Measurements from ENCODE around the gene LARGE1. TPM values are rescaled to one million over a fixed set of nuclear protein-coding genes. Genes with fewer than 3 reads are reported as not detected.

LARGE1 gene
- total RNA-seq, 1 experiment from 2014 or later = 5.8 TPM

GRCh38 chr22:33579448-33580093 lies 340.7 kb downstream of the LARGE1 start:
- peaks cover 20% of the 10 kb centered on the region for H3K4me1 ChIP-seq
- no peaks in the 10 kb centered on the region for H3K9me3 Mint-ChIP-seq (ENCODE audit: unreplicated experiment)
- no peaks in the 10 kb centered on the region for H3K36me3 ChIP-seq (ENCODE audit: control insufficient read depth, insufficient read depth, low read length)
- H3K27me3 Mint-ChIP-seq (ENCODE audit: insufficient read depth, unreplicated experiment) = no peaks in the 10 kb centered on the region
- POLR2A ChIA-PET = no interaction called here
- H3K9me3 ChIP-seq = no peaks in the 10 kb centered on the region
- no peaks in the 10 kb centered on the region for H3K27me3 ChIP-seq (replicated peaks; ENCODE audit: control insufficient read depth, insufficient read depth, low read length)
- TF ChIP-seq, protein P1, sequence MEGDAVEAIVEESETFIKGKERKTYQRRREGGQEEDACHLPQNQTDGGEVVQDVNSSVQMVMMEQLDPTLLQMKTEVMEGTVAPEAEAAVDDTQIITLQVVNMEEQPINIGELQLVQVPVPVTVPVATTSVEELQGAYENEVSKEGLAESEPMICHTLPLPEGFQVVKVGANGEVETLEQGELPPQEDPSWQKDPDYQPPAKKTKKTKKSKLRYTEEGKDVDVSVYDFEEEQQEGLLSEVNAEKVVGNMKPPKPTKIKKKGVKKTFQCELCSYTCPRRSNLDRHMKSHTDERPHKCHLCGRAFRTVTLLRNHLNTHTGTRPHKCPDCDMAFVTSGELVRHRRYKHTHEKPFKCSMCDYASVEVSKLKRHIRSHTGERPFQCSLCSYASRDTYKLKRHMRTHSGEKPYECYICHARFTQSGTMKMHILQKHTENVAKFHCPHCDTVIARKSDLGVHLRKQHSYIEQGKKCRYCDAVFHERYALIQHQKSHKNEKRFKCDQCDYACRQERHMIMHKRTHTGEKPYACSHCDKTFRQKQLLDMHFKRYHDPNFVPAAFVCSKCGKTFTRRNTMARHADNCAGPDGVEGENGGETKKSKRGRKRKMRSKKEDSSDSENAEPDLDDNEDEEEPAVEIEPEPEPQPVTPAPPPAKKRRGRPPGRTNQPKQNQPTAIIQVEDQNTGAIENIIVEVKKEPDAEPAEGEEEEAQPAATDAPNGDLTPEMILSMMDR (IDR thresholded peaks at IDR 0.05; ENCODE audit: insufficient read depth in 1 of 2, low read depth in 1 of 2, low read length in 1 of 2, severe bottlenecking in 1 of 2, unreplicated experiment in 1 of 2) = peak; percentile 92
- BruUV-seq (replicated peaks) = no TSS peak
- peaks cover 23% of the 10 kb centered on the region for H3K4me1 Mint-ChIP-seq (ENCODE audit: low read depth, unreplicated experiment)
- H3K4me3 Mint-ChIP-seq (ENCODE audit: unreplicated experiment) = no peak overlapping the region
- intact Hi-C loops (cut with micrococcal nuclease; ENCODE audit: unreplicated experiment) = loop anchor here (1.0 kb wide), 3 partner anchors 39 to 277 kb away; no protein-coding TSS in a partner anchor
- no peak overlapping the region for H3K4me3 ChIP-seq (ENCODE audit: low read depth, low read length)
- peak; percentile 77 to 85 for DNase-seq
- peak overlapping the region; percentile 70 for H3K27ac Mint-ChIP-seq (ENCODE audit: unreplicated experiment)
- no peaks in the 10 kb centered on the region for H3K36me3 Mint-ChIP-seq (ENCODE audit: insufficient read depth, unreplicated experiment)
- CTCF ChIA-PET = interaction anchor here (0.7 to 2.6 kb wide), 3 partner anchors 40 to 61 kb away, joined by 3 to 16 read pairs (median 3); no protein-coding TSS in a partner anchor

- ChIA-PET CTCF (interaction anchor here (0.6 to 2.6 kb wide), 3 partner anchors 33 to 60 kb away, joined by 4 to 16 read pairs (median 4); no protein-coding TSS in a partner anchor), POLR2A (no interaction called here)
- H3K4me3 Mint-ChIP-seq (ENCODE audit: unreplicated experiment) = no peak overlapping the region
- Histone ChIP-seq H3K4me1 (peaks cover 21% of the 10 kb centered on the region), H3K27me3 (replicated peaks; ENCODE audit: control insufficient read depth, insufficient read depth, low read length) (no peaks in the 10 kb centered on the region), H3K4me3 (ENCODE audit: low read depth, low read length) (no peak overlapping the region), H3K36me3 (ENCODE audit: control insufficient read depth, insufficient read depth, low read length) (no peaks in the 10 kb centered on the region), H3K9me3 (no peaks in the 10 kb centered on the region)
- no peaks in the 10 kb centered on the region for H3K27me3 Mint-ChIP-seq (ENCODE audit: insufficient read depth, unreplicated experiment)
- DNase-seq = no peak
- intact Hi-C loops (cut with micrococcal nuclease; ENCODE audit: unreplicated experiment) = loop anchor here (1.0 kb wide), 3 partner anchors 38 to 276 kb away; no protein-coding TSS in a partner anchor
- H3K36me3 Mint-ChIP-seq (ENCODE audit: insufficient read depth, unreplicated experiment) = no peaks in the 10 kb centered on the region
- BruUV-seq (replicated peaks) = no TSS peak
- no peaks in the 10 kb centered on the region for H3K9me3 Mint-ChIP-seq (ENCODE audit: unreplicated experiment)
- TF ChIP-seq, protein P1 (IDR thresholded peaks at IDR 0.05; ENCODE audit: insufficient read depth in 1 of 2, low read depth in 1 of 2, low read length in 1 of 2, severe bottlenecking in 1 of 2, unreplicated experiment in 1 of 2) = no peak
- peaks cover 23% of the 10 kb centered on the region for H3K4me1 Mint-ChIP-seq (ENCODE audit: low read depth, unreplicated experiment)
- H3K27ac Mint-ChIP-seq (ENCODE audit: unreplicated experiment) = no peak overlapping the region
Measured at GRCh38 chr22:33578752-33579151, 341.5 kb downstream of the LARGE1 start.

- no peaks in the 10 kb centered on the region for H3K36me3 ChIP-seq (ENCODE audit: control insufficient read depth, insufficient read depth, low read length)
- peaks cover 28% of the 10 kb centered on the region for H3K4me1 ChIP-seq
- H3K36me3 Mint-ChIP-seq (ENCODE audit: insufficient read depth, unreplicated experiment) = no peaks in the 10 kb centered on the region
- no TSS peak for BruUV-seq (replicated peaks)
- intact Hi-C loops (cut with micrococcal nuclease; ENCODE audit: unreplicated experiment) = no loop called here
- H3K27ac Mint-ChIP-seq (ENCODE audit: unreplicated experiment) = no peak overlapping the region
- H3K4me3 Mint-ChIP-seq (ENCODE audit: unreplicated experiment) = no peak overlapping the region
- CTCF ChIA-PET = interaction anchor here (0.6 to 2.6 kb wide), 3 partner anchors 34 to 59 kb away, joined by 4 to 16 read pairs (median 4); no protein-coding TSS in a partner anchor
- H3K27me3 Mint-ChIP-seq (ENCODE audit: insufficient read depth, unreplicated experiment) = no peaks in the 10 kb centered on the region
- POLR2A ChIA-PET = no interaction called here
- H3K9me3 ChIP-seq = no peaks in the 10 kb centered on the region
- peak in 1 of 2 experiments; percentile 34 for DNase-seq
- no peaks in the 10 kb centered on the region for H3K27me3 ChIP-seq (replicated peaks; ENCODE audit: control insufficient read depth, insufficient read depth, low read length)
- TF ChIP-seq, protein P1 (IDR thresholded peaks at IDR 0.05; ENCODE audit: insufficient read depth in 1 of 2, low read depth in 1 of 2, low read length in 1 of 2, severe bottlenecking in 1 of 2, unreplicated experiment in 1 of 2) = no peak
- H3K4me3 ChIP-seq (ENCODE audit: low read depth, low read length) = no peak overlapping the region
- peaks cover 29% of the 10 kb centered on the region for H3K4me1 Mint-ChIP-seq (ENCODE audit: low read depth, unreplicated experiment)
- H3K9me3 Mint-ChIP-seq (ENCODE audit: unreplicated experiment) = no peaks in the 10 kb centered on the region
Measured at GRCh38 chr22:33577862-33578411, 342.3 kb downstream of the LARGE1 start.
